ENCODE measurements around the gene STAT1. TPM values are rescaled to one million over a fixed set of nuclear protein-coding genes. Genes with fewer than 3 reads are reported as not detected.

STAT1 gene
- total RNA-seq, 1 donor from 2014 or later = 264 TPM

DNA sequence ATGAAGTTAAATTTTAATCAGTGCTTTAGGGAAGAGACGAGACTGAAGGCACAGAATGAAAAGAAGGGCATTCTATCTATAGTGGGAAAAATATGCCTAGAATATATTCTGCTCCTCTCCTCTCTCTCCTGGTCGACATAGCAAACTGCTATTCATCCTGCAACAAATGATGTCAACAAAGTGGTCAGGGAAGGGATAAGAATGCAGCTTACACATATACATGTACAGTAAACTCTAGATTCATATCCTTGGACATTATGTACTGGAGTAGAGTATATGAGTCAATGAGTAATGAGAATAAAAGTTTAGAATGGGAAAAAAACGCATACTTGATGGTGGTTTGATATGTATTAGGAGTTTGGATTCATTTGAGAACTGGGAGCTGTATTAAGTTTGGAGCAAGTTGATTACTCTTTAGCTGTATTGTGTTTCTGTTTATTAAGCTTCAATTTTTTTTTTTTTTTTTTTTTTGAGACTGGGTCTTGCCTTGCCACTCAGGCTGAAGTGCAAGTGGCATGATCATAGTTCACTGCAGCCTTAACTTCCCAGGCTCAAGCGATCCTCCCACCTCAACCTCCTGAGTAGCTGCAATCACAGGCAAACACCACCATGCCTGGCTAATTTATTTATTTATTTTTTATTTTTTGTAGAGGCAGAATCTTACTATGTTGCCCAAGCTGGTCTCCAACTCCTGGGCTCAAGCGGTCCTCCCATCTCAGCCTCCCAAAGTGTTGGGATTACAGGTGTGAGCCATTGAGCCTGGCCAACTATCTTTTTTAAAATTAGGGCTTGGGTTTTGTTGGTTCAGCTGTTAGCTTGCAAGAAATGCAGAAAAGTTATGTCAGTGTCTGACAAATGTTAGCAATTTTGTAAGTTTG lies 53.8 kb downstream of the STAT1 start:
- H3K36me3 Mint-ChIP-seq (ENCODE audit: insufficient read depth) = peaks cover 26% of the 10 kb centered on the region
- H3K4me1 Mint-ChIP-seq (ENCODE audit: low read depth) = peaks cover 6% of the 10 kb centered on the region
- peaks cover 16% of the 10 kb centered on the region for H3K9me3 Mint-ChIP-seq (ENCODE audit: low read depth)
- H3K27me3 Mint-ChIP-seq = no peaks in the 10 kb centered on the region
- TF ChIP-seq CTCF (IDR thresholded peaks at IDR 0.05; ENCODE audit: unreplicated experiment) = no peak
- H3K4me3 Mint-ChIP-seq (ENCODE audit: low read depth) = no peak overlapping the region
- no peak for DNase-seq (ENCODE audit: low spot score, unreplicated experiment)
- H3K27ac Mint-ChIP-seq = peak overlapping the region; percentile 51

- no peak for DNase-seq (ENCODE audit: low spot score, unreplicated experiment)
- TF ChIP-seq CTCF (IDR thresholded peaks at IDR 0.05; ENCODE audit: unreplicated experiment) = no peak
- H3K27ac Mint-ChIP-seq = no peak overlapping the region
- H3K4me1 Mint-ChIP-seq (ENCODE audit: low read depth) = peaks cover under 1% of the 10 kb centered on the region
- peaks cover 9% of the 10 kb centered on the region for H3K36me3 Mint-ChIP-seq (ENCODE audit: insufficient read depth)
- peaks cover 14% of the 10 kb centered on the region for H3K9me3 Mint-ChIP-seq (ENCODE audit: low read depth)
- no peaks in the 10 kb centered on the region for H3K27me3 Mint-ChIP-seq
- no peak overlapping the region for H3K4me3 Mint-ChIP-seq (ENCODE audit: low read depth)
Measured at GRCh38 chr2:190953257-190953656, 60.7 kb downstream of the STAT1 start.

- Mint-ChIP-seq H3K4me3 (ENCODE audit: low read depth) (no peak overlapping the region), H3K4me1 (ENCODE audit: low read depth) (peaks cover 15% of the 10 kb centered on the region), H3K27me3 (no peaks in the 10 kb centered on the region), H3K27ac (no peak overlapping the region), H3K36me3 (ENCODE audit: insufficient read depth) (no peaks in the 10 kb centered on the region), H3K9me3 (ENCODE audit: low read depth) (peaks cover under 1% of the 10 kb centered on the region)
- TF ChIP-seq CTCF (IDR thresholded peaks at IDR 0.05; ENCODE audit: unreplicated experiment) = no peak
- no peak for DNase-seq (ENCODE audit: low spot score, unreplicated experiment)
Measured at GRCh38 chr2:190950566-190950991, 63.4 kb downstream of the STAT1 start.

- Mint-ChIP-seq H3K9me3 (ENCODE audit: low read depth) (no peaks in the 10 kb centered on the region), H3K4me1 (ENCODE audit: low read depth) (peaks cover 15% of the 10 kb centered on the region), H3K27ac (no peak overlapping the region), H3K27me3 (no peaks in the 10 kb centered on the region), H3K4me3 (ENCODE audit: low read depth) (no peak overlapping the region), H3K36me3 (ENCODE audit: insufficient read depth) (no peaks in the 10 kb centered on the region)
- no peak for TF ChIP-seq CTCF (IDR thresholded peaks at IDR 0.05; ENCODE audit: unreplicated experiment)
- DNase-seq (ENCODE audit: low spot score, unreplicated experiment) = no peak
Measured at GRCh38 chr2:190948671-190949070, 65.3 kb downstream of the STAT1 start.

DNA sequence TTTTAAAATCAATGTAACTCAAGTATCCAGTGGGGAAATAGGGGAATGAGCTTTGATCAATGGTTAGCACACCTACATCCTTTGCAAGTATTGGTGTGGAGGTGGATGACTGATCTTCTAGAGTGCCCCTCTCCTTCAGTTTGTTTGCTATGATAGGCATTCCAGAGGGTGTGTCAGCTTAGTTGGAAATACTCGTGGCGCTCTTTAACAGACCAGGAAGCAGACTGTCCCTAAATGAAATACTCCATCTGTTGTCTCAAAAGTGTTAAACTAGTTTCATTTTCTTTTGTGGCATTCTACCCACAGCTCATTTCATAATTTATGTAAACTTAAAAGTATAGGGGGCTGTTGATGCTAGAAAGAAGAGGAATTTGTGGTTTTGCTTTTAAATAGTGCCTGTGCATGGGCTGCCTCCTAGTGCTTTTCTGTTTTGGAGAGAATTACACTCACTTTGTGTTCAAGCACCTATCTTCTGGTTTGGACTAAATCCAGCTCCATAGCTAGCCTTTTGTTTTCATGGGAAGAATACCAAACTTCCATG lies 66.2 kb downstream of the STAT1 start:
- TF ChIP-seq CTCF (IDR thresholded peaks at IDR 0.05; ENCODE audit: unreplicated experiment) = no peak
- Mint-ChIP-seq H3K36me3 (ENCODE audit: insufficient read depth) (no peaks in the 10 kb centered on the region), H3K4me3 (ENCODE audit: low read depth) (no peak overlapping the region), H3K27me3 (no peaks in the 10 kb centered on the region), H3K9me3 (ENCODE audit: low read depth) (no peaks in the 10 kb centered on the region), H3K4me1 (ENCODE audit: low read depth) (peaks cover 15% of the 10 kb centered on the region), H3K27ac (no peak overlapping the region)
- no peak for DNase-seq (ENCODE audit: low spot score, unreplicated experiment)
